NCI-H1092 (cell line): Measurements from ENCODE around the gene TCTN3.
"Not testable (repeated sequence)": the region's sequence is repeated elsewhere in the genome, so short reads cannot be mapped to it uniquely, and the experiment has no call there.

Experiments
- DNase-seq: peaks from one replicate; lab custom pipeline; 2025; lab: John Stamatoyannopoulos, UW

Gene TCTN3

DNA sequence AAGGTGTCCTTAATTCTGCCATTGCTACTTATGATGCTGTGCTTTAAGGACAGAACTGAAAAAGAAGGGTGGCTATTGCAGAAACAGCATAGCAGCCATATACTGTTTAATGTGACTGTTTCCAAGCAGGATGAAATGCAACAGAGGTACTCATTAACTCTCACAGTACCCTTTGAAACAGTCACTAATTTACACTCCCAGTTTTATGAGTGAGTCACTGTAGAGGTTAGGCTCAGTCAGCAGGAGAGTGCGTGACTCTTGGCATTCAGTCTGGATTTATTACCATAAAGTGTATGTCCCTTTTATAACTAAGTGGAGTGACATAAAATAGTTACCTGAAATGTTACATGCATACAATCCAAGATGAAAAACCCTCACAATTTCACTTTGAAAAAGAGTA is 64.9 kb downstream of the TCTN3 start:
- DNase-seq = no peak

DNA sequence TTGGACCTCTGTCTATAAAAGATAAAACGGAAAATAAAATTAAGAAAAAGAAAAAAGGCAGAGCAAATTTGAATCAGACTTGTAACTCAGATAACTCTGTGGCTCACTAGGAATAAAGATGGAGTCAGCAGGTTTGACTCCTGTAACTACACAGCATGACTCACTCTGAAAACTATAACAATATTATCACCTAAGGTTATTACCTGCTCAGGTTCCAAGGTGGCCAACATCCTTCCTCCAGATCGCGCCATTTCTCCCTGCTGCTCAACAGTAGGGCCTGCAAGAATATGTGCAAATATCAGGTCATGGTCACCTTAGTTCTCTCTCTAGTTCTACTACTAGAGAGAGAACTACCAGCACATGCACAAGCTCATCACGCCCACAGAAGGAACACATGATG is 67.2 kb downstream of the TCTN3 start:
- no peak for DNase-seq

DNA sequence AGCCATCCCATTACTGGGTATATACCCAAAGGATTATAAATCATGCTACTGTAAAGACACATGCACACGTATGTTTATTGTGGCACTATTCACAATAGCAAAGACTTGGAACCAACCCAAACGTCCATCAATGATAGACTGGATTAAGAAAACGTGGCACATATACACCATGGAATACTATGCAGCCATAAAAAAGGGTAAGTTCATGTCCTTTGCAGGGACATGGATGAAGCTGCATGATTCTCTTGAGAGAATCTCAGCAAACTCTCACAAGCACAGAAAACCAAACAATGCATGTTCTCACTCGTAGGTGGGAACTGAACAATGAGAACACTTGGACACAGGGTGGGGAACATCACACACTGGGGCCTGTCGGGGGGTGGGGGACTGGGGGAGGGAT is 73.3 kb downstream of the TCTN3 start:
- DNase-seq = not testable (repeated sequence)

DNA sequence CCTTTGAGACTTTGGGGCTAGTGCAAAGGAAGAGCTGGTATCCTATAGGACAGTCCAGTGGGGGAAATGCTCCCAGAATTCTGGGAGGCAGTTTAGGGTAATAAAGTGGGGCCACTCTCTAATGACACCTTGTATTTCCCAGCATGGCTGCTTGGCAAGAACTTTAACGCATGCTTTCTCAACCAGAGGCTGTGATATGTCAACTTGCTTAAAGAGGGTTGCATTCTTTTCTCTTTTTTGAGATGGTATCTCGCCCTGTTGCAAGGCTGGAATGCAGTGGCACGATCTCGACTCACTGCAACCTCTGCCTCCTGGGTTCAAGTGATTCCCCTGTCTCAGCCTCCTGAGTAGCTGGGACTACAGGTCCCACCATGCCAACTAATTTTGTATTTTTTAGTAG is 75.6 kb downstream of the TCTN3 start:
- DNase-seq = no peak

DNA sequence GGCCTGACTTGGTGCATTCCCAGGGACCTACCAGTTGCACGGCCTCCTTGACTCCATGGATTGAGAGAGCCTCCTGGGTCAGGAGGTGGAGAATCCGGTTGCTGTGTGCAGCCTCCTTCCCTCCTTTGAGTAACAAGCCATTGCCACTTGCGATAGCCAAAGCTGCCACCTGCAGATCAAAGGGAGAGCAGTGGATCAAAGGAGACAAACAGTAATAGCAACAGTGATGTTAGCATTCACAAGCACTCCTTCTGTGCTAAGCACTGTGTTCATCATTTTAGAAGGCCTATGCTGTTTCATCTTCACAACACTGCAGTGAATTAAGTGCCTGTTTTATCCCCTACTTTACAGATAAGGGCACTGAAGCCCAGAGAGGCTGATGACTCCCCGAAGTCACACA is 77.3 kb downstream of the TCTN3 start:
- DNase-seq = no peak
